HCT116 (cell line): ENCODE results near the gene CSNK1E. TPM values are rescaled to one million over a fixed set of nuclear protein-coding genes. Genes with fewer than 3 reads are reported as not detected.

Experiments used
- ATAC-seq: fragments of 200-7000 bp; cut with Tn5 transposase; 2 replicates; pipeline ENCODE4 v1.9.1; 2020; ENCODE audit warnings: mild to moderate bottlenecking, moderate library complexity
- BruUV-seq: library from RNA; stranded (reverse); fragments of 400-500 nt; replicated peaks from 2 replicates; lab custom pipeline; 2021; lab: Mats Ljungman, UMichigan
- CTCF ChIA-PET: fragments of 300-600 bp; sonication (Branson Sonifier 250); formaldehyde crosslinking; loops from one replicate; lab custom pipeline; 2021; ENCODE audit warnings: antibody characterized with exemption; lab: Charles Lee
- POLR2A ChIA-PET: fragments of 300-600, 350-600 bp; sonication (Branson Sonifier 250); formaldehyde crosslinking; loops from one replicate; lab custom pipeline; 2021; ENCODE audit warnings: antibody characterized with exemption; lab: Charles Lee
- RAD21 ChIA-PET, 2 experiments: fragments of 300-600 bp; sonication (Branson Sonifier 250); formaldehyde crosslinking; loops; one replicate each; lab custom pipeline; 2023; ENCODE audit warnings: low total read pairs in 2 of 2; ENCODE audit not compliant: uncharacterized antibody in 2 of 2, unreplicated experiment in 2 of 2, low non-redundant PET in 1 of 2; lab: Charles Lee
- DNase-seq: peaks from one replicate; pipeline ENCODE4 v3.0.0-alpha.2; 2010; ENCODE audit warnings: low read depth, low spot score
- H2AFZ ChIP-seq: fragments of 200-600 bp; shearing (Covaris generic), sonication (generic); 2 replicates; pipeline ENCODE4 v1.6.1; 2017; ENCODE audit warnings: low read depth, mixed run types, mixed read lengths, antibody characterized with exemption, low read length; ENCODE audit not compliant: poor library complexity, severe bottlenecking
- H3K27ac ChIP-seq: 2 replicates; pipeline ENCODE4 v1.5.1; 2012; ENCODE audit warnings: low read depth, low read length
- H3K27me3 ChIP-seq: fragments of 200-600 bp; sonication (generic); 2 replicates; pipeline ENCODE4 v1.6.1; 2016; ENCODE audit warnings: mixed run types, low read length, mixed read lengths; ENCODE audit not compliant: insufficient read depth
- H3K36me3 ChIP-seq, 2 experiments: fragments of 200-500 bp in 1 of 2; fragments of 200-600 bp in 1 of 2; sonication (Bioruptor generic) in 1 of 2; sonication (generic) in 1 of 2; 2 replicates each; pipeline versions ENCODE4 v1.5.1 to v1.6.1; 2014 to 2016; ENCODE audit warnings: low read length in 2 of 2, inconsistent platforms in 1 of 2, mixed read lengths in 1 of 2, mixed run types in 1 of 2; ENCODE audit not compliant: insufficient read depth in 2 of 2, control insufficient read depth in 1 of 2
- H3K4me1 ChIP-seq, 2 experiments: fragments of 200-600 bp in 1 of 2; sonication (generic) in 1 of 2; 2 replicates each; pipeline versions ENCODE4 v1.5.1 to v1.6.1; 2012 to 2017; ENCODE audit warnings: low read length in 2 of 2, inconsistent platforms in 1 of 2, mild to moderate bottlenecking in 1 of 2, mixed read lengths in 1 of 2, mixed run types in 1 of 2, moderate library complexity in 1 of 2; ENCODE audit not compliant: insufficient read depth in 2 of 2, control insufficient read depth in 1 of 2
- H3K4me2 ChIP-seq: fragments of 200-600 bp; sonication (generic); 2 replicates; pipeline ENCODE4 v1.6.1; 2017; ENCODE audit warnings: mixed run types, low read length, mixed read lengths
- H3K4me3 ChIP-seq, 2 experiments: fragments of 200-600 bp in 1 of 2; sonication (generic) in 1 of 2; replicated peaks in 1 of 2; 2 replicates each; pipeline ENCODE4 v1.5.1; 2011 to 2016; ENCODE audit warnings: low read length in 2 of 2, control low read depth in 1 of 2, low read depth in 1 of 2, mild to moderate bottlenecking in 1 of 2, mixed read lengths in 1 of 2, mixed run types in 1 of 2
- H3K79me2 ChIP-seq: fragments of 200-600 bp; sonication (generic); 2 replicates; pipeline ENCODE4 v1.6.1; 2017; ENCODE audit warnings: mild to moderate bottlenecking, mixed run types, low read length, moderate library complexity, mixed read lengths; ENCODE audit not compliant: insufficient read depth
- H3K9ac ChIP-seq: fragments of 200-600 bp; sonication (generic); 2 replicates; pipeline ENCODE4 v1.6.1; 2016; ENCODE audit warnings: low read length, mixed read lengths
- H3K9me2 ChIP-seq: fragments of 200-600 bp; sonication (generic), shearing (Covaris generic); 2 replicates; pipeline ENCODE4 v1.6.1; 2017; ENCODE audit warnings: mixed run types, mild to moderate bottlenecking, moderate library complexity; ENCODE audit not compliant: insufficient read depth
- H3K9me3 ChIP-seq, 2 experiments: fragments of 200-500 bp in 1 of 2; fragments of 200-600 bp in 1 of 2; sonication (Bioruptor generic) in 1 of 2; sonication (generic) in 1 of 2; 2 replicates each; pipeline ENCODE4 v1.6.1; 2014 to 2017; ENCODE audit warnings: low read length in 2 of 2, mixed read lengths in 2 of 2, inconsistent platforms in 1 of 2, low read depth in 1 of 2, mild to moderate bottlenecking in 1 of 2, mixed run types in 1 of 2, moderate library complexity in 1 of 2; ENCODE audit not compliant: control insufficient read depth in 1 of 2, insufficient read depth in 1 of 2
- H4K20me1 ChIP-seq: fragments of 200-600 bp; sonication (generic), shearing (Covaris generic); 2 replicates; pipeline ENCODE4 v1.6.1; 2017; ENCODE audit warnings: mixed run types, mild to moderate bottlenecking, moderate library complexity; ENCODE audit not compliant: insufficient read depth
- ELF1 ChIP-seq: IDR thresholded peaks from 2 replicates; pipeline ENCODE4 v1.6.1; 2012; ENCODE audit warnings: low read depth, borderline replicate concordance
- EZH2 ChIP-seq: fragments of 200-600 bp; sonication (generic); IDR thresholded peaks from 2 replicates; pipeline ENCODE4 v1.6.1; 2017; ENCODE audit warnings: antibody characterized with exemption, mixed run types
- POLR2A ChIP-seq: IDR thresholded peaks from 2 replicates; pipeline ENCODE4 v1.7.0; 2011; ENCODE audit warnings: borderline replicate concordance; ENCODE audit not compliant: insufficient read depth, insufficient read length; ENCODE audit errors: extremely low read depth
- POLR2AphosphoS5 ChIP-seq: IDR thresholded peaks from 2 replicates; pipeline ENCODE4 v1.6.1; 2011; ENCODE audit warnings: mild to moderate bottlenecking, low read depth, low read length, moderate library complexity
- SP1 ChIP-seq: IDR thresholded peaks from 2 replicates; pipeline ENCODE4 v1.6.1; 2012; ENCODE audit warnings: low read depth
- ZNF274 ChIP-seq: fragments of 200-500 bp; sonication (Bioruptor generic); IDR thresholded peaks from 2 replicates; pipeline ENCODE4 v1.6.1; 2014; ENCODE audit warnings: mild to moderate bottlenecking, low read depth, low read length, inconsistent platforms
- intact Hi-C: fragments of 100-400 bp; cut with micrococcal nuclease; formaldehyde crosslinking; loops from 2 replicates; pipeline ENCODE4 v1.10.0; 2022
- total RNA-seq: library from RNA; stranded (reverse); gene quantifications from one replicate; pipeline ENCODE4 v1.2.1, GENCODE V29; 2021; ENCODE audit not compliant: unreplicated experiment
- TF ChIP-seq, protein P1 (sequence below): IDR thresholded peaks from 2 replicates; pipeline ENCODE4 v1.6.1; 2011; ENCODE audit warnings: mild to moderate bottlenecking, low read length, moderate library complexity; ENCODE audit not compliant: insufficient replicate concordance; ENCODE audit errors: extremely low read depth

Gene CSNK1E
- total RNA-seq, 1 experiment from 2014 or later = 190 TPM

DNA sequence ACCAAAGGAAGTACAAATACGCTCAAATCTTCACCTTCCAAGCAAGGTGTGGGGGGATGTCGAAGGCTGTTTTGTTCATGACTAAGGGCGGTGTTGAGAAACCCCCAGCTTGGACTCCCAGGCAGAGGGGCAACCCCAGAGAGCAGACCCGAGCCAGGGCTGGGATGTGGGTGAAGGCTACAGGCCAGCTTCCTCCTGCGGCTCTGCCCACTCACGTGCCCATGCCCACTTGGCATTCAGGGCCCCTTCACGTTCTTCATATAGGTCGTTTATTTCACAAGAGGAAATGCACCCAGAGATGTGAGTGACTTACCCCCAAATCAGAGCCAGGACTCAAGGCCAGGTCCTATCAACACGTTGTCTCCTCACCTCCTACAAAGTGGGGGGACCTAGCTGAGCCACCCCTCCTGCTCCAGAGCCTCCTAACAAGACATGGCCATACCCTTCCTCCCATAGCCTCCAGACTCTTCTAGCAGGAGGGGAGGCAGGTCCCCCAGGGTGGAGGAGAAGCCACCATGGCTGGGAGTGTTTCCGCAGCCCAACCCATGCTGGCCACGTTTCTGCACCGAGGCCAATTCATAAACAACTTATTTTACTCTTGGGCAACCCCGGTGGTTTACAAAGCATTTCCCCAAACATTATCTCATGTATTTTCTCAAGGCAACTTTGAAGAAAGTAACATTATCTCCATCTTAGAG, 66.4 kb downstream of the CSNK1E start:
- ChIA-PET RAD21 (no interaction called here), POLR2A (no interaction called here)
- no TSS peak for BruUV-seq
- no peak for DNase-seq
- Histone ChIP-seq H3K9me2 (no peaks in the 10 kb centered on the region), H3K4me2 (no peak overlapping the region), H3K4me3 (no peak overlapping the region), H3K36me3 (no peaks in the 10 kb centered on the region; a peak in 1 of 4 replicates), H3K4me1 (no peaks in the 10 kb centered on the region), H3K9me3 (peaks cover 0 to 6% of the 10 kb centered on the region in 2 experiments; a peak in 1 of 4 replicates)
- intact Hi-C loops = no loop called here
- no peak for TF ChIP-seq ELF1
- no peak for TF ChIP-seq EZH2
- TF ChIP-seq, protein P1, sequence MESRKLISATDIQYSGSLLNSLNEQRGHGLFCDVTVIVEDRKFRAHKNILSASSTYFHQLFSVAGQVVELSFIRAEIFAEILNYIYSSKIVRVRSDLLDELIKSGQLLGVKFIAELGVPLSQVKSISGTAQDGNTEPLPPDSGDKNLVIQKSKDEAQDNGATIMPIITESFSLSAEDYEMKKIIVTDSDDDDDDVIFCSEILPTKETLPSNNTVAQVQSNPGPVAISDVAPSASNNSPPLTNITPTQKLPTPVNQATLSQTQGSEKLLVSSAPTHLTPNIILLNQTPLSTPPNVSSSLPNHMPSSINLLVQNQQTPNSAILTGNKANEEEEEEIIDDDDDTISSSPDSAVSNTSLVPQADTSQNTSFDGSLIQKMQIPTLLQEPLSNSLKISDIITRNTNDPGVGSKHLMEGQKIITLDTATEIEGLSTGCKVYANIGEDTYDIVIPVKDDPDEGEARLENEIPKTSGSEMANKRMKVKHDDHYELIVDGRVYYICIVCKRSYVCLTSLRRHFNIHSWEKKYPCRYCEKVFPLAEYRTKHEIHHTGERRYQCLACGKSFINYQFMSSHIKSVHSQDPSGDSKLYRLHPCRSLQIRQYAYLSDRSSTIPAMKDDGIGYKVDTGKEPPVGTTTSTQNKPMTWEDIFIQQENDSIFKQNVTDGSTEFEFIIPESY = no peak
- no peak for TF ChIP-seq ZNF274
- TF ChIP-seq POLR2AphosphoS5 = no peak
- no peak for TF ChIP-seq SP1
- no peak for TF ChIP-seq POLR2A
- TF ChIP-seq, all 23 proteins: peak for 0
- no peak overlapping the region for H2AFZ ChIP-seq
- H3K79me2 ChIP-seq = peaks cover 33% of the 10 kb centered on the region
- no peaks in the 10 kb centered on the region for H4K20me1 ChIP-seq
- CTCF ChIA-PET = no interaction called here
- ATAC-seq = no peak
- no peaks in the 10 kb centered on the region for H3K27me3 ChIP-seq
- H3K9ac ChIP-seq = no peak overlapping the region
- H3K27ac ChIP-seq = no peak overlapping the region
